ENCODE results near the gene NOTUM.

GRCh38 chr17:82000803-82001570, 40.0 kb upstream of the NOTUM start:
- TF ChIP-seq CTCF (IDR thresholded peaks at IDR 0.05; ENCODE audit: low read depth, low read length, poor library complexity, severe bottlenecking) (no peak), EZH2phosphoT487 (IDR thresholded peaks at IDR 0.05; ENCODE audit: borderline replicate concordance, low read length) (no peak)
